Smooth muscle cell (in vitro differentiated cells): Measurements from ENCODE around the gene KLK12. TPM values are rescaled to one million over a fixed set of nuclear protein-coding genes. Genes with fewer than 3 reads are reported as not detected.

Experiments used
- DNase-seq: peaks from one replicate; lab custom pipeline; 2025; ENCODE audit not compliant: unreplicated experiment; lab: John Stamatoyannopoulos, UW
- H2AFZ ChIP-seq: fragments of 200-600 bp; sonication (generic); 2 replicates; pipeline ENCODE4 v1.6.0; 2016; ENCODE audit warnings: antibody characterized with exemption, low read depth, mild to moderate bottlenecking
- H3F3A ChIP-seq: fragments of 200-600 bp; sonication (generic); 2 replicates; pipeline ENCODE4 v1.6.0; 2017; ENCODE audit warnings: antibody characterized with exemption, low read depth
- H3K27ac ChIP-seq: fragments of 200-600 bp; sonication (generic); 2 replicates; pipeline ENCODE4 v1.5.1; 2016; ENCODE audit warnings: low read depth, mild to moderate bottlenecking
- H3K27me3 ChIP-seq: fragments of 200-600 bp; sonication (generic); 2 replicates; pipeline ENCODE4 v1.6.1; 2016; ENCODE audit warnings: low read depth, mild to moderate bottlenecking
- H3K36me3 ChIP-seq: fragments of 200-600 bp; sonication (generic); 2 replicates; pipeline ENCODE4 v1.5.1; 2016; ENCODE audit warnings: low read depth
- H3K4me1 ChIP-seq: fragments of 200-600 bp; sonication (generic); 2 replicates; pipeline ENCODE4 v1.5.1; 2016; ENCODE audit warnings: low read depth
- H3K4me2 ChIP-seq: fragments of 200-600 bp; sonication (generic); 2 replicates; pipeline ENCODE4 v1.6.0; 2016; ENCODE audit warnings: mild to moderate bottlenecking
- H3K4me3 ChIP-seq: fragments of 200-600 bp; sonication (generic); 2 replicates; pipeline ENCODE4 v1.5.1; 2016; ENCODE audit warnings: mild to moderate bottlenecking
- H3K79me2 ChIP-seq: fragments of 200-600 bp; sonication (generic); 2 replicates; pipeline ENCODE4 v1.6.0; 2016; ENCODE audit warnings: low read depth, mild to moderate bottlenecking
- H3K9ac ChIP-seq: fragments of 200-600 bp; sonication (generic); 2 replicates; pipeline ENCODE4 v1.6.0; 2016; ENCODE audit warnings: low read depth
- H3K9me3 ChIP-seq: fragments of 200-600 bp; sonication (generic); replicated peaks from 2 replicates; pipeline ENCODE4 v1.5.1; 2016; ENCODE audit warnings: low read depth
- H4K20me1 ChIP-seq: fragments of 200-600 bp; sonication (generic); 2 replicates; pipeline ENCODE4 v1.6.0; 2016; ENCODE audit warnings: low read depth
- CTCF ChIP-seq: fragments of 200-600 bp; sonication (generic); IDR thresholded peaks from 2 replicates; pipeline ENCODE4 v1.5.1; 2017; ENCODE audit warnings: borderline replicate concordance, mild to moderate bottlenecking, antibody characterized with exemption; ENCODE audit not compliant: insufficient read depth, poor library complexity, severe bottlenecking
- WGBS: methylation state at CpG from one replicate; pipeline ENCODE4 v1.1.7; 2016; ENCODE audit warnings: low lambda C conversion rate; 5-methylcytosine and 5-hydroxymethylcytosine counted together
- polyA plus RNA-seq: library from polyadenylated mRNA; unstranded; fragments of >200 nt; fragmentation: Nextera tagmentation; extraction: Ambion mirVana; gene quantifications from 2 replicates; pipeline ENCODE4 v1.2.1, GENCODE V29; 2016
- total RNA-seq: library from RNA; depleted of rRNA; stranded (reverse); fragments of >200 nt; gene quantifications from 2 replicates; pipeline ENCODE4 v1.2.3, GENCODE V29; 2014

Gene KLK12
- total and polyA plus RNA-seq, 2 experiments from 2014 or later = 1.7 to 1.9 TPM

- no peaks in the 10 kb centered on the region for H3F3A ChIP-seq
- peaks cover 14% of the 10 kb centered on the region for H3K27me3 ChIP-seq
- no peaks in the 10 kb centered on the region for H4K20me1 ChIP-seq
- H3K9me3 ChIP-seq = no peaks in the 10 kb centered on the region
- no peak for TF ChIP-seq CTCF
- no peak within 1 kb of the TSS for H3K4me3 ChIP-seq
- no peaks in the 10 kb centered on the region for H3K4me1 ChIP-seq
- H3K27ac ChIP-seq = no peak within 1 kb of the TSS
- 66% methylated on average over 7 of the region's 7 CpGs for WGBS
- H3K9ac ChIP-seq = no peak within 1 kb of the TSS
- H3K79me2 ChIP-seq = no peaks in the 10 kb centered on the region
- no peak for DNase-seq
- no peaks in the 10 kb centered on the region for H3K36me3 ChIP-seq
- H3K4me2 ChIP-seq = no peak within 1 kb of the TSS
- no peak within 1 kb of the TSS for H2AFZ ChIP-seq
Measured at GRCh38 chr19:51082611-51083010, 47.8 kb upstream of the KLK12 start, which contains the start of gene KLK14. Gene KLK14 (minus strand): TSS chr19:51082887. CDS start chr19:51082614, 273 bp downstream.

GRCh38 chr19:51081476-51081875, 46.7 kb upstream of the KLK12 start:
- Histone ChIP-seq H3K4me3 (no peak overlapping the region), H3K4me1 (no peaks in the 10 kb centered on the region), H3K9ac (no peak overlapping the region), H3K9me3 (no peaks in the 10 kb centered on the region), H3K36me3 (no peaks in the 10 kb centered on the region), H3F3A (no peaks in the 10 kb centered on the region), H3K27ac (no peak overlapping the region), H3K27me3 (peaks cover 14% of the 10 kb centered on the region), H4K20me1 (no peaks in the 10 kb centered on the region), H2AFZ (no peak overlapping the region), H3K4me2 (no peak overlapping the region), H3K79me2 (no peaks in the 10 kb centered on the region)
- no peak for DNase-seq
- 91% methylated on average over 14 of the region's 14 CpGs for WGBS
- no peak for TF ChIP-seq CTCF

- no peaks in the 10 kb centered on the region for H3K9me3 ChIP-seq
- TF ChIP-seq CTCF = no peak
- WGBS = 95% methylated on average over 27 of the region's 27 CpGs
Measured at GRCh38 chr19:51079481-51080110, 44.8 kb upstream of the KLK12 start.

GRCh38 chr19:51078731-51079130, 43.9 kb upstream of the KLK12 start:
- H3K79me2 ChIP-seq = no peaks in the 10 kb centered on the region
- TF ChIP-seq CTCF = no peak
- WGBS = 88% methylated on average over 6 of the region's 6 CpGs

More at GRCh38 chr19:51079481-51080110, 44.8 kb upstream of the KLK12 start:
- Histone ChIP-seq H3K27me3 (peaks cover 14% of the 10 kb centered on the region), H3K4me2 (no peak overlapping the region), H3K36me3 (no peaks in the 10 kb centered on the region), H3K9ac (no peak overlapping the region), H2AFZ (no peak overlapping the region), H3K4me3 (no peak overlapping the region), H3K27ac (no peak overlapping the region), H3K4me1 (no peaks in the 10 kb centered on the region), H3F3A (no peaks in the 10 kb centered on the region), H4K20me1 (no peaks in the 10 kb centered on the region), H3K79me2 (no peaks in the 10 kb centered on the region)
- no peak for DNase-seq

More at GRCh38 chr19:51078731-51079130, 43.9 kb upstream of the KLK12 start:
- no peak overlapping the region for H2AFZ ChIP-seq
- no peak overlapping the region for H3K9ac ChIP-seq
- H3F3A ChIP-seq = no peaks in the 10 kb centered on the region
- no peak overlapping the region for H3K4me3 ChIP-seq
- H3K27ac ChIP-seq = no peak overlapping the region
- no peaks in the 10 kb centered on the region for H3K36me3 ChIP-seq
- H3K27me3 ChIP-seq = peaks cover 10% of the 10 kb centered on the region
- DNase-seq = no peak
- no peaks in the 10 kb centered on the region for H3K4me1 ChIP-seq
- no peaks in the 10 kb centered on the region for H3K9me3 ChIP-seq
- no peaks in the 10 kb centered on the region for H4K20me1 ChIP-seq
- no peak overlapping the region for H3K4me2 ChIP-seq
